NCI-H1417 (cell line): Measurements from ENCODE around the gene GCN1.
"Not testable (repeated sequence)": the region's sequence is repeated elsewhere in the genome, so short reads cannot be mapped to it uniquely, and the experiment has no call there.

Source experiments
- DNase-seq, 3 experiments: peaks; one replicate each; lab custom pipeline; 2025; lab: John Stamatoyannopoulos, UW

The GCN1 gene

DNA sequence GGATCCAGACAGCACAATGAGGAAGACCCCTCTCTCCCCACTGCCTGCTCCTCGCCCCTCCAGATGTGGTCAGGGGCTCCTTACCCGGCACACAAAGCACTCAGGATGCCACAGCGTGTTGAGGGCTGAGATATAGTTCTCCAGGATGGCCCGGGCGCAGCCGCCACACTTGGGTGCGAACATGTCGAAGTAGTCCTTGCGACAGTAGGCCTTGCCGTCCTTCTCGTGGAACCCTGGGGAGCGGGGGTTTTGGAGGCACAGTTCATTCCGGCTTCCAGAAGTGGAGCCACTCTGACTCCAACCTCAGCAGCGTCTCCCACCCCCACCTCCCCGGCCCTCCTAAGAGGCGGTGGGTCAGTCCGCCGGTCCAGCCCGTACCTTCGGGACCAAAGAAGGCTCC lies 19.2 kb upstream of the GCN1 start:
- no peak for DNase-seq

DNA sequence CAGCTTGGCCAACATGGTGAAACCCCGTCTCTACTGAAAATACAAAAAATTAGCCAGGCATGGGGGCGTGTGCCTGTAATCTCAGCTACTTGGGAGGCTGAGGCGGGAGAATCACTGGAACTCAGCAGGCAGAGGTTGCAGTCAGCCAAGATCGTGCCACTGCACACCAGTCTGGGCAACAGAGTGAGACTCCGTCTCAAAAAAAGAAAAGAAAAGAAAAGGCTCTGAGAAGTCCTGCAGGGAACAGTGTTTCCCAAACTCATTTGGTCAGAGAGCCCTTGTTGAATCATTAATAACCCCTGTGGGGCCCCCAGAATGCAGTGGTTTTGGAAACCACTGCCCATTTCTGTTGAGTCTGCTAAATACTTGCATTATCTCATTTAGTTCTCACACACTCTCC lies 18.7 kb upstream of the GCN1 start:
- DNase-seq, result not testable (repeated sequence)

DNA sequence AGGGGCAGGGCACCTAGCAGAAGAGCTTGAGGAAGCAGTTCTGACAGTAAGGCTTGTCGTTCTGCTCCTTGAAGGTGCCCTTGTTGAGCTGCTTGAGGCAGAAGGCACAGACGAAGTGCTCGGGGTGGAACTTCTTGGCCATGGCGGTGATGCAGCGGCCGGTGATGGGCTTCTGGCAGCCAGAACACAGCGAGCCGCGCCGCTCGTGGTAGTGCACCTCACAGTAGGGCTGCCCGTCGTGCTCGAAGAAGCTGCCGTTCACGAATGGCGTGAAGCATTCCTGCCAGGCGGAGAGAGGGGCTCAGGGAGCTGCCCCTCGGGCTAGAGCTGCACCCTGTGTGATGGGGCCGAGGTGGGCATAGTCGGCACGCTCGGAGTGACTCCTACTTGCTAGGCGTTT lies 17.8 kb upstream of the GCN1 start:
- DNase-seq, result no peak

- no peak for DNase-seq
Observed at GRCh38 chr12:120211904-120212283, 17.4 kb upstream of the GCN1 start.

- DNase-seq, result no peak
Observed at GRCh38 chr12:120211243-120211903, 16.9 kb upstream of the GCN1 start.

DNA sequence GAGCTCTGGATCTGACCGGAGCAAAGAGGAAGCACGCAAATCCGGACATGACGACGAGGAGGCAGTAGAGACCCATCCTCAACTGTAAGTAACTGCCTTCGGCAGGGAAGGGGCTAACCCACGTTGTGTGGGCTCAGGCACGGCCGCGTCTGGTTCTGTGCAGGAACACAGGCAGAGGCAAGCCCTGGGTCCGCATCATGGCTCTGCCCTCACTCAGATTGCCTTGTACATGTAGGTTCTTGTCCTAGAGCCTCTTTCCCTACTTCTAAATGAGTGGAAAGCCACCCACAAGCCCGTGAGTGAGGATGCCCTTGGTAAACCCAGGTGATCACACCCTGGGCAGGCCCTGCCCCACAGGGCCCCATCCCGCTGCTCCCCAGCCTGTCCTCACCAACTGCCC lies 15.3 kb upstream of the GCN1 start:
- DNase-seq, result no peak

DNA sequence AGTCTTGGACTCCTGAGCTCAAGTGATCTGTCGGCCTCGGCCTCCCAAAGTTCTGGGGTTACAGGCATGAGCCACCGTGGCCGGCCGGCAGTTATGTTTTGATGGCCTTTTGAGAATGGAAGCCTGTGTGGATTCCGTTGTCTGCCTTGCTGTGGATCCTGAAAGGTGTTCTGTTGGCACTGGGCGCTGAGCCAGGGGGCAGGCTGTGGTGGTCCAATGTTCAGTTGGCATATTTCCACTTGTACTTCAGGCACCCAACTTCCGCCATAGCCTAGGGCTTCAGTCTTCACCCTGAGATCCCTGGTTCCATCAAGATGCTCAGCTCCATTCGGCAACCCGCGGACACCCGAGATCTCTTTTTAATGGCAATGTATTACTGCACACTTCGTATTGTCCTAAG lies 12.7 kb upstream of the GCN1 start:
- no peak for DNase-seq

GRCh38 chr12:120206781-120207180 lies 12.3 kb upstream of the GCN1 start:
- DNase-seq, result not testable (repeated sequence)

DNA sequence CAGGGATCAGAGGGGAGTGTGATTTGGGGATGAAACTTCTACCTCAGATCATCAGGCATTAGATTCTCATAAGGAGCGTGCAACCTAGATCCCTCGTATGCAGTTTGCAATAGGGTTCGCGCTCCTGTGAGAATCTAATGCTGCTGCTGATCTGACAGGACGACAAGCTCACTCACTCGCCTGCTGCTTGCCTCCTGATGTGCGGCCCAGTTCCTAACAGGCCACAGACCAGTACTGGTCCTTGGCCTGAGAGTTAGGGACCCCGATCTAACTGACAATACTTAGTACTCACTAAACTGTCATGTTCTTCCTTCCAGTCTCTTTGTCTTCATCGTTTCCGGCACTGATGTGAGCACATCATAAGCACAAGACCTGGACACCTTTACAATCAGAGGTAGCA lies 11.7 kb upstream of the GCN1 start:
- no peak for DNase-seq

DNA sequence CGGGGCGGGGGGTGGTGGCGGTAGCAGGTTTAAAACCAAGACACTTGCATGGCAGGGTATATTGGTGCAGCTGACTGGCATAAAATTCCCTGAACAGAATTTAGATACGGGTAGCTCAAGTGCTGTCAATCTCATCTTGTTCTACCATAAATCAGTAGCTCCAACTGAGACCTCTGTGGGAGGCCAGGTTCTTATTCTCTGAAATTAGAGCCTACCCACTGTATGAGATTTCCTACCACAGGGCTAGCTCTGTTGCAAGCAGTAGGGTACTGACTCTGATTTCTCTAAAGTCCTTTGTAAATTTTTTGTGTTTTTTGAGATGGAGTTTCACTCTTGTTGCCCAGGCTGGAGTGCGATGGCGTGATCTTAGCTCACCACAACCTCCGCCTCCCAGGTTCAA lies 9.7 kb upstream of the GCN1 start:
- peak in 2 of 3 experiments; percentile 18 to 38 for DNase-seq

DNA sequence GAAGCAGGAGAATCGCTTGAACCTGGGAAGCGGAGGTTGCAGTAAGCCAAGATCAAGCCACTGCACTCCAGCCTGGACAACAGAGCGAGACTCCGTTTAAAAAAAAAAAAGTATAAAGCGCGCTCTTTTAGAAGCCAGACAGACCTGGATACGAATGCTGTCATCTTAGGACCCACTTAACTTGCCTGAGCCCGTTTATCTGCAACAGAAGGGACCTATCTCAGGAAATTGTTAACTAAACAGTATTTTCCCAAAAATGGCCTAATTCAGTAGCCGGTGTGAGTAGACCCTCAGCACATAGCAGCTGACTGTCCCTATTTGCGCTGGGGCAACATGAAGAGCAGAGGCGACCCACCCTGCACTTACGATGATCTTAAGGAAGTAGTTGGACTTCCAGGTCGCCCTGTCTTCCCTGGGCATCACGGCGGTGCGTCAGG lies 5.9 kb upstream of the GCN1 start:
- DNase-seq, result no peak

DNA sequence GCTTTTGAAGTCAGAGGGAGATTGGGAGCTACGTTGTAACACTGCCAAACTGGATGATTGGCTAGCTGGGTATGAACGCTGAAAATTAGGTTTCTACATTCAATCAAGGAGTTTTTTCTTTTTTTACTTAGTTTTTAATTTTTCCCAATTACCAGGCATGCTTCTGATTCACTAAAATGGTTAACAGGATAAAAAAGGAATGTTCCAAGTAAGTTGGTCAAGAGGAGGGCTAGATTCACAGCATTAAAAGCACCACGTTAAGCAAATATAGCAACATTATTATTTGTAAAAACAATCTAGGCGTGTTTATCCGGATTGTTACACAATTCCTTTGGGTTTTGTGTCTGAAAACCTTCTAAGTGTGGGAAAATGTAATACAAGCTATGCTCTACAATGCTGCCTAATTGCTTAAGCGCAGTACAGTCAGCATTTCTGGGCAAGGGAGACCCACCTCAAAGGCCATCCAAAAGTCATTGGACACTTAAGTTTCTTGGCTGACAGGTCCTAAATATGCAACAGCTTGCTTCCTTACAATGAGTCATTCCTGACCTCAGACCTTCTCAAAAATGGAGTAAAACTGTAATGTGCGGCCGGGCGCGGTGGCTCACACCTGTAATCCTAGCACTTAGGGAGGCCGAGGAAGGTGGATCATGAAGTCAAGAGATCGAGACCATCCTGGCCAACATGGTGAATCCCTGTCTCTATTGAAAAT lies 5.2 kb upstream of the GCN1 start:
- no peak for DNase-seq

- DNase-seq, result peak in 1 of 3 experiments; percentile 47
Observed at GRCh38 chr12:120199025-120199424, 4.5 kb upstream of the GCN1 start.

DNA sequence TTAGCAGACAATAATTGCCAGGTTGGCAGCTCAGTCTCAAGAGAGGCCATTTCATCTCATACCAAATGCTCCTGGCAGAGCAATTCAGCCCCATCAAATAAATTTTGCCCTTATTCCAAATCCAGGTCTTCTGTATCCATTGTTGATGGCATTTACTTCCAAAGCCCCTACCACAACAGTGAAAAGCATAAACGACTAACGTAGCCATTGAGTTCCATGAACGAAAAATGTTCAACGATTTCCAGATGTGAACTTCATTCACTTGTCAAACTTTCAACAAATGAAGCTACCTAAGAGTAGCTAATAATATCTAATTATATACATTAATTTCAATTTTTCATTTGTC lies 3.0 kb upstream of the GCN1 start:
- no peak for DNase-seq

GRCh38 chr12:120196817-120197541 lies 2.5 kb upstream of the GCN1 start:
- DNase-seq, result peak in 1 of 3 experiments; percentile 16

- DNase-seq, result no peak
Observed at GRCh38 chr12:120196363-120196762, 1.8 kb upstream of the GCN1 start.

- DNase-seq, result peak in 1 of 3 experiments; percentile 57
Observed at GRCh38 chr12:120194226-120194533, 335 bp downstream of the GCN1 start.

DNA sequence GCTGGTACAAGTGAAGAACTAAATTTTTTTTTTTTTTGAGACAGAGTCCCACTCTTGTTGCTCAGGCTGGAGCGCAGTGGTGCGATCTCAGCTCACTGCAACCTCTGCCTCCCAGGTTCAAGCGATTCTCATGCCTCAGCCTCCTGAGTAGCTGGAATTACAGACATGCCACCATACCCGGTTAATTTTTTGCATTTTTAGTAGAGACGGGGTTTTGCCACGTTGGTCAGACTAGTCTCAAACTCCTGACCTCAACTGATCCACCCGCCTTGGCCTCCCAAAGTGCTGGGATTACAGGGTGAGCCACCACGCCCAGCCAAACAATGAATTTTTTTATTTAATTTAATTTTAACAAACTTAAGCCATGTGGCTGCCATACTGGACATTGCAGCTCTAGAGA lies 1.2 kb downstream of the GCN1 start:
- DNase-seq, result not testable (repeated sequence)

DNA sequence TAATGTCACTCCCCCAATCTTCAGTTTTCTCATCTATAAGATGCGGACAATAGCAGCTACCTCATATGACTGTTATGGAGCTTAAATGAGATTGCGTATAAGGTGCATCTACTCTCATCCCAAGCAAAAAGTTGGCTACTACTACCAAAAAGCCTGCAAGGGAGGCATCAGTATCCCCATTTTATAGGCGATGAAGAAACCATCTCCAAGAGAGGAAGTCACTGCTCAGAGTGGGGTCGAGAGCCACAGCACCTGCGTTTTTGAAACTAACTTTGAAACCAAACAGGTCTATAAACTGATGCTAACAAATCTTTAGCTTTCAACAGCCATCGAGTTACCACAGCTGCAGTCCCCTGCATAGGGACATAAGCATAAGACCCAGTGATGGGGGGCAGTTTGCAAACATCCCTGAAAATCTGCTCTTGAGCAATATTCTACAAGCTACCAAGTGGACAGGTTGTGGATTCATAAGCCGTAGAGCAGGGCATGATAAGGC lies 3.5 kb downstream of the GCN1 start:
- no peak for DNase-seq

- no peak for DNase-seq
Observed at GRCh38 chr12:120190386-120190785, 4.1 kb downstream of the GCN1 start.

DNA sequence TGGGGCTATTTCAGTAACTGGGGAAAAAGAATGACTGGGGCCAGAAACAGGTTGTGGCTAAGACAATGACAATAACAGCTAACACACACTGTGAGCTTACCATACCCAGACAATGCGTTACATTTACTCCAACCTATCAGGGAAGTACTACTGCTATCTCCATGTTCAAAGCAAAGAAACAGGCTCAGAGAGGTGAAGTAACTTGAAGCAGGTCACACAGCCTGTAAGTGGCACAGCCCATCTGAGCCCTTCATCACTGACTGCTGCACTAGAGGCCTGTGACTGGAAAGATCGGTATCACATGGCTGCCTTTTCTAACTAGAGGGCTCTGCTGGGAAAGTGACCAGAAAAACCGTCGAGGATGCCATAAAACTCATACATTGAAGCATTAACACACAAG lies 7.9 kb downstream of the GCN1 start:
- DNase-seq, result no peak

DNA sequence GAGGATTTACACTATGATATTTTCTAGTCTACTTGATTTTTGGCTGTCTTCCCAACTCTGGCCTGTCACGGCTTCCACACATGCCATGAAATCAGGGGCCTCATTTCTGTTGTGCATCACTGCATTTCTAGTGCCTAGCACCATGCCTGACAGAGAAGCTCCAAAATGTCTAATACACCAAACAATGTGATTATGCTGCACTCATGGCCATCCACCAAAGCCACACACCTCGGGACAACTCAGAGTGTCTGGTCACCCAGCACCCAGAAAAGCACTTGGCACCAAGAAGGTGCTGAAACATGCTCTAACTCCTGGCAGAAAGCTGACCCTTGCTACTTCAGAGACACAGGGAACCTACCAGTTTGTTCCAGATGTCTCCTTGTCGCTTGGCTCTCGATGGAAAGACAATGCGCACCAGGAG lies 11.3 kb downstream of the GCN1 start:
- DNase-seq, result no peak

DNA sequence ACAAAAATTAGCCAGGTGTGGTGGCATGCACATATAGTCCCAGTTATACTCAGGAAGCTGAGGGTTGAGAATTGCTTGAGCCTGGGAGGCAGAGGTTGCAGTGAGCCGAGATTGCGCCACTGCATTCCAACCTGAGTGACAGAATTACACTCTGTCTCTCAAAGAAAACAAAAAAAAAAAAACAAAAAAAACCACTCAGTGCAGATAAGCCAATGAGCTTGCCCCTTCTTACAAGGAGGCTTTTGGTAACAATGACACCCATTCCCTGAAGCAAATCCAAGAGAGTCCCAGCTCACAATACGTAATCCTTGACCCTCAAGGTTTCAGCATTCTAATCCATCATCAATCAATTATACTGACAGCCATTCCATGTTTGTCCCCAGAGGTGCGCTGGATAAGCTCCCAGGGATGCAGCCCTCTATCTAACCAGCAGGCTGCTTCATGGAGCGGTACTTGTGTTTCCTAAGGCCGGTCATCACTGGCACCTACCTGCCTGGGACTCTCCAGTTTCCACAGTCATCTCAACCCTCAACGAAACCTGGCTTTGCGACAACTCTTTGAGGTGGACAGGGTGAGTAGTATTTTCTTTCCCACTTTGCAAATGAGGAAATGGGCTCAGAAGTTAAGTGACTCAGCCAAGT lies 12.4 kb downstream of the GCN1 start:
- DNase-seq, result no peak
